Measurements from ENCODE around the gene HPN.
"Not testable (repeated sequence)": the region's sequence is repeated elsewhere in the genome, so short reads cannot be mapped to it uniquely, and the experiment has no call there.

The HPN gene

GRCh38 chr19:35000647-35001501 is 40.6 kb upstream of the HPN start:
- H3K4me1 ChIP-seq (ENCODE audit: control insufficient read depth, insufficient read depth, low read length) = peaks cover 27% of the 10 kb centered on the region
- peak overlapping the region; percentile 96 for H3K4me3 ChIP-seq (ENCODE audit: low read depth, low read length)

GRCh38 chr19:35002037-35002535 is 39.4 kb upstream of the HPN start:
- no peaks in the 10 kb centered on the region for H3K9me3 ChIP-seq (ENCODE audit: control insufficient read depth, insufficient read depth, low read depth, low read length)
- no peak overlapping the region for H3K27ac ChIP-seq (ENCODE audit: low read depth, low read length)
- peak overlapping the region; percentile 96; the same call in 1 of the 2 replicates for H3K4me3 ChIP-seq (ENCODE audit: low read depth, low read length)
- H3K36me3 ChIP-seq (ENCODE audit: control insufficient read depth, insufficient read depth, low read length) = peaks cover 39% of the 10 kb centered on the region
- H3K9ac ChIP-seq (ENCODE audit: low read length) = no peak overlapping the region
- H3K27me3 ChIP-seq (ENCODE audit: control insufficient read depth, insufficient read depth, low read length) = no peaks in the 10 kb centered on the region
- peaks cover 23% of the 10 kb centered on the region for H3K4me1 ChIP-seq (ENCODE audit: control insufficient read depth, insufficient read depth, low read length)

More at GRCh38 chr19:35000647-35001501, 40.6 kb upstream of the HPN start:
- Histone ChIP-seq H3K9ac (ENCODE audit: low read length) (peak overlapping the region; percentile 83), H3K27me3 (ENCODE audit: control insufficient read depth, insufficient read depth, low read length) (no peaks in the 10 kb centered on the region), H3K36me3 (ENCODE audit: control insufficient read depth, insufficient read depth, low read length) (peaks cover 27% of the 10 kb centered on the region), H3K27ac (ENCODE audit: low read depth, low read length) (peak overlapping the region; percentile 71), H3K9me3 (ENCODE audit: control insufficient read depth, insufficient read depth, low read depth, low read length) (no peaks in the 10 kb centered on the region)

- Histone ChIP-seq H3K36me3 (ENCODE audit: control insufficient read depth, insufficient read depth, low read length) (peaks cover 50% of the 10 kb centered on the region), H3K9me3 (ENCODE audit: control insufficient read depth, insufficient read depth, low read depth, low read length) (no peaks in the 10 kb centered on the region), H3K27me3 (ENCODE audit: control insufficient read depth, insufficient read depth, low read length) (no peaks in the 10 kb centered on the region), H3K4me3 (ENCODE audit: low read depth, low read length) (no peak overlapping the region), H3K4me1 (ENCODE audit: control insufficient read depth, insufficient read depth, low read length) (peaks cover 17% of the 10 kb centered on the region), H3K9ac (ENCODE audit: low read length) (peak overlapping the region; percentile 4), H3K27ac (ENCODE audit: low read depth, low read length) (no peak overlapping the region)
Measured at GRCh38 chr19:35004517-35005255, 36.8 kb upstream of the HPN start.

DNA sequence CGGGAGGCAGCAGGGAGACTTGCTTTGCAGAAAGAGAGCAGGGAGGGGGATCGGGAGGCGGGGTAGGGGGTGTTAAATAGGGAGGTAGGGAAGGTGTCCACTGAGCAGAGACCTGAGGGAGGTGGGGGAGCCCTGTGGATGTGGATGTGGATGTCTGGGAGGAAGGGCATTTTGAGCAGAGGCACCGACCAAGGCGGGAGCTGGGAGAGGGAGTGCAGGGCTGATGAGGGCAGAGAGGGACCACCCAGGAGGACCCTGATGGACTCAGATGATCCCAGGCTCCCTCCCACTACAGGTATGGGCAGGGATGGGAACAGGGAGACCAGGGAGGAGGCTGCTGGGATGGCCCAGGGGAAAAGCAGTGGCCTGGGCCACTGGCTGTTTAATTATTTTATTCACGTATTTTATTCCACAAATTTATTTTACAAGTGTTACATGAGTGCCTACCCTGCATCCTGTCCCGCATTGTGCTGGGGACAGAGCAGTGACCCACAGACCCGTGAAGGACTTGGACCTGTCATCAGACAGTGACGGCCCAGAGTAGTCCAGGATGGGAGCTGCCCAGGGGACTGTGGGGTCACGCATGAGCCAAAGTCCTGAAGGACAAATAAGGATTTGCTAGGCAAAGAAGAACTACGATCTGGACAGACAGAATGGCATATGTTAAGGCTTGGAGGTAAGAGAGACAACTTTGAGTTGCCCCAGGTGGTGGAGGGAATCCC is 36.1 kb upstream of the HPN start:
- Histone ChIP-seq H3K4me1 (ENCODE audit: control insufficient read depth, insufficient read depth, low read length) (peaks cover 17% of the 10 kb centered on the region), H3K4me3 (ENCODE audit: low read depth, low read length) (no peak overlapping the region), H3K36me3 (ENCODE audit: control insufficient read depth, insufficient read depth, low read length) (peaks cover 57% of the 10 kb centered on the region), H3K27me3 (ENCODE audit: control insufficient read depth, insufficient read depth, low read length) (no peaks in the 10 kb centered on the region), H3K27ac (ENCODE audit: low read depth, low read length) (no peak overlapping the region), H3K9me3 (ENCODE audit: control insufficient read depth, insufficient read depth, low read depth, low read length) (no peaks in the 10 kb centered on the region), H3K9ac (ENCODE audit: low read length) (no peak overlapping the region)

DNA sequence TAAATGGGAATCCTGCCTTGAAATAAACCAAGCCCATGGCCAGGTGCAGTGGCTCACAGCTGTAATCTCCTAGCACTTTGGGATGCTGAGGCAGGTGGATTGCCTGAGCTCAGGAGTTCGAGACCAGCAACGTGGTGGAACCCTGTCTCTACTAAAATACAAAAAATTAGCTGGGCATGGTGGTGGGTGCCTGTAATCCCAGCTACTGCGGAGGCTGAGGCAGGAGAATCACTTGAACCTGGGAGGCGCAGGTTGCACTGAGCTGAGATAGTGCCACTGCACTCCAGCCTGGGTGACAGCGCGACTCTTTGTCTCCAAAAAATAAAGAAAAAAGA is 35.5 kb upstream of the HPN start:
- H3K4me3 ChIP-seq (ENCODE audit: low read depth, low read length); H3K27me3 ChIP-seq (ENCODE audit: control insufficient read depth, insufficient read depth, low read length); H3K9ac ChIP-seq (ENCODE audit: low read length); H3K27ac ChIP-seq (ENCODE audit: low read depth, low read length); H3K9me3 ChIP-seq (ENCODE audit: control insufficient read depth, insufficient read depth, low read depth, low read length): not testable (repeated sequence)
- peaks cover 17% of the 10 kb centered on the region for H3K4me1 ChIP-seq (ENCODE audit: control insufficient read depth, insufficient read depth, low read length)
- H3K36me3 ChIP-seq (ENCODE audit: control insufficient read depth, insufficient read depth, low read length) = peaks cover 63% of the 10 kb centered on the region

DNA sequence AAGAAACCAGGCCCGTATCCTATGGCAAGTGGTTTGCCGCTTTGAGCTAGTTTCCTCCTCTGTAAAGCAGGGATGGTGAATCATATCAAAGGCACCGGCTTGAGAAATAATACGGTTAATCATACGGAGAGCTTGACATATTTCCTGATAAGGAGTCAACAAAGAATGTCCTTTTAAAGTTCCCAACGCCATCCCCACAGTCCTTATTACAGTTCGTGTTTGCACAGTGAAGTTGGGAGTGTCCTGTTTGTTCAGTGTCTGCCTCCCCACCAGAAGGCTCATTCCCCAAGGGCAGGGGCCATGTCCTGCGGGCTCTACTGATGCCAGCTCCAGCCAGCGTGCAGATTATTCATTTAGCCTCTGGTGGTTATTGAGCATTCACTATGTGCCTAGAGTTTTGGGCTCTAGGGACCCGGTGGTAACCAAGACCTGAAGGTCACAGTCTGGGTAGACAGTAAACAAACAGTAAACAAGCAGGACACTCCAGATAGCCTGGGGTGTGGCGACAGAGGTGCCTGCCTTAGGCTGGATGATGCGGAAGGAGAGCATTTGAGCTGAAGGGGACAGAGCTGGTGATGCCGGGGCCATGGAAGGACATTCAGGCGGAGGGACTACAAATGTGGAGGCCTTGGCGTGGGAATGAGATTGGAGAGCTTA is 35.1 kb upstream of the HPN start:
- peaks cover 68% of the 10 kb centered on the region for H3K36me3 ChIP-seq (ENCODE audit: control insufficient read depth, insufficient read depth, low read length)
- no peak overlapping the region for H3K9ac ChIP-seq (ENCODE audit: low read length)
- H3K4me3 ChIP-seq (ENCODE audit: low read depth, low read length) = no peak overlapping the region
- no peaks in the 10 kb centered on the region for H3K27me3 ChIP-seq (ENCODE audit: control insufficient read depth, insufficient read depth, low read length)
- H3K27ac ChIP-seq (ENCODE audit: low read depth, low read length) = no peak overlapping the region
- H3K9me3 ChIP-seq (ENCODE audit: control insufficient read depth, insufficient read depth, low read depth, low read length) = no peaks in the 10 kb centered on the region
- H3K4me1 ChIP-seq (ENCODE audit: control insufficient read depth, insufficient read depth, low read length) = peaks cover 13% of the 10 kb centered on the region

DNA sequence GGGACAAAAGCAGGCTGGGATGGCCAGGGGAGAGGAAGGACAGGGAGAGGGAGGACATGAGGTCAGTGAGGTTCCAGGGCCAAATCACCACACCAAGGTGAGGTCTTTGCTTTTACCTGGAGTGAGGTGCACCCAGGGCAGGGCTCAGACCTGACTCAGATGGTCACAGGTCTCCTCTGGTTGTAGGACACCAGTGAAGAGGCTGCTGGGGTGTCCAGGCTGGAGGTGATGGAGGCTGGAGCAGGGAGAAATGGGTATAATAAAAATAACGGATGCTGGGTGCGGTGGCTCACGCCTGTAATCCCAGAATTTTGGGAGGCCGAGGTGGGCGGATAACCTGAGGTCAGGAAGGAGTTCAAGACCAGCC is 34.5 kb upstream of the HPN start:
- H3K27ac ChIP-seq (ENCODE audit: low read depth, low read length) = no peak overlapping the region
- H3K9me3 ChIP-seq (ENCODE audit: control insufficient read depth, insufficient read depth, low read depth, low read length) = no peaks in the 10 kb centered on the region
- no peak overlapping the region for H3K9ac ChIP-seq (ENCODE audit: low read length)
- H3K27me3 ChIP-seq (ENCODE audit: control insufficient read depth, insufficient read depth, low read length) = no peaks in the 10 kb centered on the region
- peaks cover 12% of the 10 kb centered on the region for H3K4me1 ChIP-seq (ENCODE audit: control insufficient read depth, insufficient read depth, low read length)
- H3K36me3 ChIP-seq (ENCODE audit: control insufficient read depth, insufficient read depth, low read length) = peaks cover 70% of the 10 kb centered on the region
- no peak overlapping the region for H3K4me3 ChIP-seq (ENCODE audit: low read depth, low read length)

DNA sequence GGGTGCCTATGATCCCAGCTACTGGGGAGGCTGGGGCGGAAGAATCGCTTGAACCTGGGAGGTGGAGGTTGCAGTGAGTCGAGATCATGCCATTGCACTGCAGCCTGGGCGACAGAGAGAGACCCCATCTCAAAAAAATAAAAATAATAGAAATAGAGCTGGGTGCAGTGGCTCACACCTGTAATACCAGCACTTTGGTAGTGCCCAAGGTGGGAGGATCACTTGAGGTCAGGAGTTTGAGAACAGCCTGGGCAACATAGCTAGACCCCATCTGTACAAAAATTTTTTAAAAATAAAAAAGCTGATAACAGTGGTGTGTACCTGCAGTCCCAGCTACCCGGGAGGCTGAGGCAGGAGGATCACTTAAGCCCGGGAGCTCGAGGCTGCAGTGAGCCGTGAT is 34.1 kb upstream of the HPN start:
- H3K27ac ChIP-seq (ENCODE audit: low read depth, low read length); H3K4me3 ChIP-seq (ENCODE audit: low read depth, low read length); H3K9ac ChIP-seq (ENCODE audit: low read length); H3K9me3 ChIP-seq (ENCODE audit: control insufficient read depth, insufficient read depth, low read depth, low read length); H3K27me3 ChIP-seq (ENCODE audit: control insufficient read depth, insufficient read depth, low read length): not testable (repeated sequence)
- peaks cover 72% of the 10 kb centered on the region for H3K36me3 ChIP-seq (ENCODE audit: control insufficient read depth, insufficient read depth, low read length)
- peaks cover 12% of the 10 kb centered on the region for H3K4me1 ChIP-seq (ENCODE audit: control insufficient read depth, insufficient read depth, low read length)

GRCh38 chr19:35008891-35009341 is 32.6 kb upstream of the HPN start:
- Histone ChIP-seq H3K27ac (ENCODE audit: low read depth, low read length) (no peak overlapping the region), H3K4me1 (ENCODE audit: control insufficient read depth, insufficient read depth, low read length) (peaks cover 3% of the 10 kb centered on the region; the same call in 1 of the 2 replicates), H3K9ac (ENCODE audit: low read length) (no peak overlapping the region), H3K4me3 (ENCODE audit: low read depth, low read length) (no peak overlapping the region), H3K27me3 (ENCODE audit: control insufficient read depth, insufficient read depth, low read length) (no peaks in the 10 kb centered on the region), H3K36me3 (ENCODE audit: control insufficient read depth, insufficient read depth, low read length) (peaks cover 81% of the 10 kb centered on the region), H3K9me3 (ENCODE audit: control insufficient read depth, insufficient read depth, low read depth, low read length) (no peaks in the 10 kb centered on the region)

Data from HUES6 (cell line).